GM18502 (cell line): ENCODE measurements around the gene RNF217.

ENCODE experiments used
- ATAC-seq: cut with Tn5 transposase; IDR thresholded peaks from one replicate; pipeline ENCODE4 v1.9.1; 2021; ENCODE audit warnings: mild to moderate bottlenecking; ENCODE audit not compliant: unreplicated experiment, poor library complexity

RNF217 gene

DNA sequence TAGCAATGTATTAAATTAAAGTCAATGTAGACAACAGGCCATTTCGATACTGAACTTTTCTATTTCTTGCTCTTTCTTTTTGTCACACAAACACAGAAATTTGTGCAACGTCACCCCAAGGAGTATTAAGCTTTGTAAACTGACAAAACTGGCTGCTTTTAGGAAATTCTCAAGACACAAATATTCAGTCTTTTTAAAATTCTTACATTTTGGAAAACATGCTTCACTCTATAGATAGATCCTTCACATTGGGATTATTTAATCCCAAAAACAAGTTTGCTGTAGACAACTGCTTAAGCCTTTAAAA, 121.4 kb downstream of the RNF217 start:
- ATAC-seq = no peak

GRCh38 chr6:125086716-125087115, 124.5 kb downstream of the RNF217 start:
- ATAC-seq = no peak

- ATAC-seq = no peak
Measured at GRCh38 chr6:125088963-125089362, 126.7 kb downstream of the RNF217 start.

GRCh38 chr6:125094563-125094962, 132.3 kb downstream of the RNF217 start:
- no peak for ATAC-seq

- ATAC-seq = no peak
Measured at GRCh38 chr6:125095580-125096301, 133.5 kb downstream of the RNF217 start.

DNA sequence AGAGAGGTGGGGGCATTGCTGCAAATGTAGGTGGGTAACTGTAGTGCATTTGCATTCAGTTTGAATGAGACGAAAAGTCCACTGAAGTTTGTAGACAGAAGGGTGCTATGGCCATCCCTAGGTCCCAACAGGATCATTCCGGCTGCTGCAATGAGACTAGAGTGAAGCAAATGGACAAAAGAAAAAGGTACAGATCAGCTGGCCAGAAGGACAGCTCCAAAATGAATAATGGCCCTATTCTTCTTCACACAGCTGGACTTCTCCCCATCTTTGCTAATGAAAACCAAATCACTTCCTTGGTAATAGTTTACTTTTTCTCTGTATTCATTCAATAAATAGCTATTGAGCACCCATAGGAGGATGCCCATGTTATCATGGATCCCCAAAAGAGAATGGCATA, 134.9 kb downstream of the RNF217 start:
- ATAC-seq = no peak

GRCh38 chr6:125098253-125098652, 136.0 kb downstream of the RNF217 start:
- no peak for ATAC-seq

DNA sequence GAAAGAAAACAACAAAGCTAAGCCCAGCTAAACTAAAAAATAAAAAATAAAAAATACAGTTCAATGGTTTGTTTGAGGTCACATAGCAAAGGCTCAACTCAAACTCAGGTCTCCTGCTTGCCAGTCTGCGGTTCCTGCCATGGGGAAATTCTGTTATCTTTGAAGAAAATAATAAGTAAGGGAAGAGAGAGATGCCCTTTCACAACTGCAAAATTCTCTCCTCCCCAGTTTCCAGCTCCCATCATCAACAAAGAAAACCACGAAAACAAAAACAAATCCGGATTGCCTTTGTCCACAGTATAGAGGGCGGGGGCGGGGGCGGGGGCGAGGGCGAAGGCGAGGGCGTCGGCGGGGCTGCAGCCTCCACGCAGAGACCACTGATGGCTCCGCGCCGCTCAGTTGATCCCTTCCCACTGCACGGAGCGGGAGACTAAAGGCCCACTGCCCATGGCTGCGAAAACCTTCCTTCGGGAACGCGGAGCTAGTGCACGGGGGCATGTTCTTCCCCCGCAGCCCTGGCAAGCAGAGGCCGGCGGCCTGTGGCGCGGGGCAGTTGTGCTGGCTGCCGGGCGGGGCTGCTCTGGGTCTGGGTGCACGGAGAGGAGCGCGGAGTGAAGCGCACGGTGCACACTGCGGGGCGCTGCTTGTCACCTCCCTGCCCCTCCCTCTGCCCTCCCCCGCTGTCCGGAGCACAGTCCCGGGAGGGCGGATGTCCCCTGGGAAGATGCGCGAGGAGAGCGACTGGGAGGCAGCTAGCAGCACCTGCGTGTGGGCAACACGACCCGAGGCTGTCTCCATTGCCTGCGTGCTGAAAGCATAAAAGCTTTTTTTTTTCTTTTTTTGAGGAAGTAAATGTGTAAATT, 137.2 kb downstream of the RNF217 start:
- ATAC-seq = peak; percentile 74

- ATAC-seq = no peak
Measured at GRCh38 chr6:125100074-125100652, 137.9 kb downstream of the RNF217 start.

DNA sequence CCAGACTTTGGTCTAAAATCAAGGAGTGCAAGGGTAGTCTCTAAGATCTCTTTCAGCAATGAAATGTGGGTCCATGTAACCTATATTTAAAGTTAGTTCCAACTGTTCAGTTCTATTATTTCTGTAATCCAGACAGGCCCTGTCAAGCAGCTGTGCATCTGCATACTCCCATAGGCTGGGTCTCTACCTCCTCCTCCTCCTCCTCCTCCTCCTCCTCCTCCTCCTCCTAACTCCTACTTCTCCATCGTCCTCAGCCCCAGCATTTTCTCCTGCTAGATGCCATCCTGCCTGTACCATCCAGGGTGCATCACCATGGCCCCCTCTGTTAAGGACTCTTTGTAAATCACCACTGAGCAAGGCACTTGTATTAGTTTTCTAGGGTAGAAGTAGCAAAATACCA, 138.9 kb downstream of the RNF217 start:
- no peak for ATAC-seq

DNA sequence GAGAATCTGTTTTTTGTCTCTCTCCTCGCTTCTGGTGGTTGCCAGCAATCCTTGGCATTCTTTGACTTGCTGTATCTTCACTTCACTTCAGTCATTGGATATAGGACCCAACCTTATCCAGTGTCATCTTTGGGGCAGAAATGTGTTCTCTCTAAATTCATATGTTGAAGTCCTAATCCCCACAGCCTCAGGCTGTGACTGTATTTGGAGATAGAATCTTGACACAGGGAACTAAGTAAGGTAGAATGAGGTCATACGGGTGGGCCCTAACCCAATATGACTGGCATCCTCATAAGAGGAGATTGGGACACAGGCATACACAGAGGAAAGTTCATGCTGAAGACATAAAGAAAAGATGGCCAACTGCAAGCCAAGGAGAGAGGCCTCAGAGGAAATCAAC, 139.4 kb downstream of the RNF217 start:
- no peak for ATAC-seq

- ATAC-seq = no peak
Measured at GRCh38 chr6:125102411-125102810, 140.2 kb downstream of the RNF217 start.

DNA sequence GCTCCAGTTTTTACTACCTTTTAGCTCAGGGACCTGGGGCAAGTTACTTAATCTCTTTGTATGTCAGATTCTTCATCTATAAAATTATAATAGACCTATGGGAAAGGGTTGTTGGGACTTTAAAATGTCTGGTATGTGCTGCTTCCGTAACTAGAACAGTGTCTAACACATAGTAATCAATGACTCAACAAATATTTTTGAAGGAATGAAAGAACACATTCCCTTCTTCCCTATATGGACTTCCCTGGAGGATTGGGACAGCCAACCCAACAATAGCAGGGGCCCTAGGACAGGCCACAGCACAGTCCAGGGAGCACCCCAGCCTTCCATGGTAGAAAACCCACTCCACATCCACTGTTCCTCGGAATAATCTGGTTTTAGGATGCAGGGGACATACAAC, 140.7 kb downstream of the RNF217 start:
- no peak for ATAC-seq

- no peak for ATAC-seq
Measured at GRCh38 chr6:125104425-125104824, 142.2 kb downstream of the RNF217 start.

GRCh38 chr6:125107048-125107447, 144.8 kb downstream of the RNF217 start:
- ATAC-seq = no peak

DNA sequence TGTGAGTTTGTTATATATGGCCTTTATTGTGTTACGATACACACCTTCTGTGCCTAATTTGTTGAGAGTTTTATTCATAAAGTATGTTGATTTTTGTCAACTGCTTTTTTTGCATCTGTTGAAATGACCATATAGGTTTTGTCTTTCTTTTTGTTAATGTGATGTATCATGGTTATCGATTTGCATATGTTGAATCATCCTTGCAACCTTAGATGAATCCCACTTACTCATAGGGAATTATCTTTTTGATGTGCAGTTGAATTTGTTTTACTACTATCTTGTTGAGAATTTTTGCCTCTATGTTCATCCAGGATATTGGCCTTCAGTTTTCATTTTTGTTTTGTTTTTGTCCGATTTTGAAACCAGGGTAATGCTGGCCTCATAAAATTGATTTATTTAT, 145.7 kb downstream of the RNF217 start:
- no peak for ATAC-seq

GRCh38 chr6:125110056-125110455, 147.8 kb downstream of the RNF217 start:
- ATAC-seq = no peak

- no peak for ATAC-seq
Measured at GRCh38 chr6:125111219-125111983, 149.2 kb downstream of the RNF217 start.

DNA sequence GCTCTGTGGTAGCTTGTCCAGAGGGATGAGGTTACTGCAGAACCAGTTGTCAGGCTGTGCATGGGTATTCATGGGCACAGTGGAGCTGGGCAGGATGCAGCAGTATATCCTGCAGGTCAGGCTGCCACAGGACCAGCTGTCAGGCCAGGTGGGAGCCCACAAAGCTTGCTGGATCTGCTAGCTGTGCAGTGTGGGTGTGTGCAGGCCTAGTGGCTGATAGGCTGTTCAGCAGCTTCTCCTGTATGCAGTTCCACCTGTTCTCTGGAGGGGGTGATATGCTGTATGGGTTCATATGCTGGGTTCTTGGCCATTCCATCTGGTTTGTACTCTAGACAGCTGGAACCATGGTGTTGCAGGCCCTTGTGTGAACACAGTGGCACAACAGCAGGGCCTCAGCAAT, 150.7 kb downstream of the RNF217 start:
- ATAC-seq = no peak

GRCh38 chr6:125114248-125114858, 152.1 kb downstream of the RNF217 start:
- ATAC-seq = peak; percentile 73
